A673 (cell line): Measurements from ENCODE around the gene EFNA5.

Experiments
- EZH2 ChIP-seq: fragments of 200-600 bp; sonication (generic); IDR thresholded peaks from 2 replicates; pipeline ENCODE4 v1.6.1; 2017; ENCODE audit warnings: borderline replicate concordance, low read depth, mild to moderate bottlenecking, mixed read lengths, antibody characterized with exemption, low read length; ENCODE audit not compliant: poor library complexity, severe bottlenecking
- TF ChIP-seq, protein P1 (sequence below): fragments of 300-800, 200-600 bp; sonication (generic); conservative IDR thresholded peaks from 2 replicates; pipeline ENCODE4 v1.5.1; 2017; ENCODE audit warnings: low read depth, mild to moderate bottlenecking, antibody characterized with exemption, low read length, moderate library complexity, mixed read lengths

DNA sequence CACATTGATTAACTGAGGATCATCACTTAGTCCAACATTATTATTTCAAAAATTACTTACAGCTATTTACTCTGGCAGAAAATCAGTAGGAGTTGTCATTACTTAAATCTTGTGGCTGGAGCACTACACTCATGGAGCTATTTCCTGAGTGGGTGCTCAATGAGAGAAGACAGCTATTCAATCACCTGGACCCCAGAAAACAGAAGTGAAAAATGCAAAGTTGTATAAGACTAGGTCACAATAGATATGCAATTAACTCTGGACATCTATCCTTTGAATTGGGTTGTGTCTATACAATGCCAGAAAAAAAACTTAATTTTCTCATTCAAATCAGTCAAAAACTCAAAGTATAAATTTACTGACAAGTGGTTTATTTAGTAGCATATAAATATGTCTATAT lies 340.9 kb downstream of the EFNA5 start:
- TF ChIP-seq, protein P1, sequence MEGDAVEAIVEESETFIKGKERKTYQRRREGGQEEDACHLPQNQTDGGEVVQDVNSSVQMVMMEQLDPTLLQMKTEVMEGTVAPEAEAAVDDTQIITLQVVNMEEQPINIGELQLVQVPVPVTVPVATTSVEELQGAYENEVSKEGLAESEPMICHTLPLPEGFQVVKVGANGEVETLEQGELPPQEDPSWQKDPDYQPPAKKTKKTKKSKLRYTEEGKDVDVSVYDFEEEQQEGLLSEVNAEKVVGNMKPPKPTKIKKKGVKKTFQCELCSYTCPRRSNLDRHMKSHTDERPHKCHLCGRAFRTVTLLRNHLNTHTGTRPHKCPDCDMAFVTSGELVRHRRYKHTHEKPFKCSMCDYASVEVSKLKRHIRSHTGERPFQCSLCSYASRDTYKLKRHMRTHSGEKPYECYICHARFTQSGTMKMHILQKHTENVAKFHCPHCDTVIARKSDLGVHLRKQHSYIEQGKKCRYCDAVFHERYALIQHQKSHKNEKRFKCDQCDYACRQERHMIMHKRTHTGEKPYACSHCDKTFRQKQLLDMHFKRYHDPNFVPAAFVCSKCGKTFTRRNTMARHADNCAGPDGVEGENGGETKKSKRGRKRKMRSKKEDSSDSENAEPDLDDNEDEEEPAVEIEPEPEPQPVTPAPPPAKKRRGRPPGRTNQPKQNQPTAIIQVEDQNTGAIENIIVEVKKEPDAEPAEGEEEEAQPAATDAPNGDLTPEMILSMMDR = no peak
- TF ChIP-seq EZH2 = no peak
